H1 (cell line): Measurements from ENCODE around the gene ZBTB22.

Experiments
- CBX5 ChIP-seq: fragments of 300-800, 300-1000 bp; sonication (generic); IDR thresholded peaks from 2 replicates; pipeline ENCODE4 v1.7.1; 2016; ENCODE audit warnings: antibody characterized with exemption, low read length, low read depth
- KDM4A ChIP-seq: IDR thresholded peaks from one replicate; pipeline ENCODE4 v1.7.1; 2012; ENCODE audit warnings: low read depth, mild to moderate bottlenecking, moderate library complexity, low read length, inconsistent platforms; ENCODE audit not compliant: severe bottlenecking
- POLR2A ChIP-seq, 2 experiments: IDR thresholded peaks; 1 replicate in 1 of 2; 2 replicates in 1 of 2; pipeline ENCODE4 v1.6.1; 2011; ENCODE audit warnings: low read depth in 2 of 2, low read length in 2 of 2, mild to moderate bottlenecking in 2 of 2; ENCODE audit errors: control extremely low read depth in 1 of 2
- POLR2AphosphoS5 ChIP-seq: IDR thresholded peaks from 2 replicates; pipeline ENCODE4 v1.6.1; 2011; ENCODE audit warnings: low read depth, low read length
- ZNF274 ChIP-seq: IDR thresholded peaks from 2 replicates; pipeline ENCODE4 v1.7.0; 2012; ENCODE audit warnings: low read length, borderline replicate concordance; ENCODE audit errors: extremely low read depth

GRCh38 chr6:33359331-33359730 lies 41.8 kb upstream of the ZBTB22 start:
- TF ChIP-seq KDM4A (no peak), CBX5 (no peak), POLR2A (IDR thresholded peaks at IDR 0.05; ENCODE audit: control extremely low read depth in 1 of 2, low read depth in 2 of 2, low read length in 2 of 2) (no peak), POLR2AphosphoS5 (no peak), ZNF274 (no peak)
